ENCODE results near the gene PIP5K1C.

Gene PIP5K1C

GRCh38 chr19:3697671-3698385 lies 2.4 kb downstream of the PIP5K1C start:
- TF ChIP-seq CTCF (IDR thresholded peaks at IDR 0.05), result no peak
- no peak for TF ChIP-seq ZFX (IDR thresholded peaks at IDR 0.05; ENCODE audit: borderline replicate concordance)
- no peak overlapping the region for H3K27ac ChIP-seq

- no peak overlapping the region for H3K27ac ChIP-seq
- TF ChIP-seq CTCF (IDR thresholded peaks at IDR 0.05) (no peak), ZFX (IDR thresholded peaks at IDR 0.05; ENCODE audit: borderline replicate concordance) (no peak)
These were observed 3.2 kb downstream of the PIP5K1C start for GRCh38 chr19:3697094-3697493.

- TF ChIP-seq CTCF (IDR thresholded peaks at IDR 0.05) (no peak), ZFX (IDR thresholded peaks at IDR 0.05; ENCODE audit: borderline replicate concordance) (no peak)
- no peak overlapping the region for H3K27ac ChIP-seq
These were observed 3.6 kb downstream of the PIP5K1C start for GRCh38 chr19:3696660-3696995.

GRCh38 chr19:3695986-3696659 lies 4.1 kb downstream of the PIP5K1C start:
- H3K27ac ChIP-seq, result no peak overlapping the region
- TF ChIP-seq ZFX (IDR thresholded peaks at IDR 0.05; ENCODE audit: borderline replicate concordance), result no peak
- TF ChIP-seq CTCF (IDR thresholded peaks at IDR 0.05), result no peak

- no peak overlapping the region for H3K27ac ChIP-seq
- no peak for TF ChIP-seq ZFX (IDR thresholded peaks at IDR 0.05; ENCODE audit: borderline replicate concordance)
- no peak for TF ChIP-seq CTCF (IDR thresholded peaks at IDR 0.05)
These were observed 5.0 kb downstream of the PIP5K1C start for GRCh38 chr19:3695124-3695733.

GRCh38 chr19:3694361-3695123 lies 5.7 kb downstream of the PIP5K1C start:
- no peak overlapping the region for H3K27ac ChIP-seq
- TF ChIP-seq ZFX (IDR thresholded peaks at IDR 0.05; ENCODE audit: borderline replicate concordance), result no peak
- TF ChIP-seq CTCF (IDR thresholded peaks at IDR 0.05), result no peak

Measured in 22Rv1 (cell line).